NCI-H1048 (cell line): ENCODE data around the gene SBSN.
"Not testable (repeated sequence)": the region's sequence is repeated elsewhere in the genome, so short reads cannot be mapped to it uniquely, and the experiment has no call there.

ENCODE experiments used
- DNase-seq: peaks from one replicate; lab custom pipeline; 2025; lab: John Stamatoyannopoulos, UW

SBSN gene

GRCh38 chr19:35502751-35503150 lies 25.4 kb downstream of the SBSN start:
- DNase-seq: no peak

GRCh38 chr19:35501684-35502083 lies 26.4 kb downstream of the SBSN start:
- DNase-seq: no peak

GRCh38 chr19:35500611-35501010 lies 27.5 kb downstream of the SBSN start:
- DNase-seq: no peak

GRCh38 chr19:35498984-35499527 lies 29.1 kb downstream of the SBSN start:
- no peak for DNase-seq

- DNase-seq: no peak
These were observed 29.9 kb downstream of the SBSN start for GRCh38 chr19:35498220-35498619.

GRCh38 chr19:35497406-35497805 lies 30.7 kb downstream of the SBSN start:
- DNase-seq: no peak

- peak; percentile 9 for DNase-seq
These were observed 32.7 kb downstream of the SBSN start for GRCh38 chr19:35495107-35496064.

GRCh38 chr19:35493971-35494370 lies 34.1 kb downstream of the SBSN start:
- no peak for DNase-seq

- no peak for DNase-seq
These were observed 36.2 kb downstream of the SBSN start for GRCh38 chr19:35491836-35492360.

GRCh38 chr19:35490364-35490763 lies 37.7 kb downstream of the SBSN start, which contains the start of gene KRTDAP:
Gene KRTDAP, minus strand, starts transcription at chr19:35490464. Its CDS starts 22 bp downstream, at chr19:35490442.
- no peak for DNase-seq

- DNase-seq: no peak
These were observed 39.4 kb downstream of the SBSN start for GRCh38 chr19:35488677-35489076.

GRCh38 chr19:35487656-35488182 lies 40.4 kb downstream of the SBSN start:
- no peak for DNase-seq

GRCh38 chr19:35486268-35486708 lies 41.8 kb downstream of the SBSN start:
- no peak for DNase-seq

- no peak for DNase-seq
These were observed 43.7 kb downstream of the SBSN start for GRCh38 chr19:35484252-35485036.

- no peak for DNase-seq
These were observed 45.0 kb downstream of the SBSN start for GRCh38 chr19:35483089-35483488.

- DNase-seq: peak; percentile 72
These were observed 49.1 kb downstream of the SBSN start for GRCh38 chr19:35478794-35479677.

- DNase-seq: no peak
These were observed 52.0 kb downstream of the SBSN start for GRCh38 chr19:35476149-35476548.

GRCh38 chr19:35474594-35474993 lies 53.5 kb downstream of the SBSN start:
- DNase-seq: not testable (repeated sequence)

- DNase-seq: no peak
These were observed 54.0 kb downstream of the SBSN start for GRCh38 chr19:35474104-35474503.
